Adrenal gland (tissue), 12 donors: Measurements from ENCODE around the gene LCAT. TPM values are rescaled to one million over a fixed set of nuclear protein-coding genes. Genes with fewer than 3 reads are reported as not detected.

ENCODE experiments used
- DNase-seq, 7 donors: peaks; one replicate each; pipeline ENCODE4 v3.0.0-alpha.2; 2019 to 2020
- H3K27ac ChIP-seq, 5 donors: fragments of 200-600 bp; sonication (generic) in 4 of 5; 1 replicate in 3 of 5; 2 replicates in 2 of 5; pipeline versions ENCODE4 v1.5.1 to v1.8.0; 2016 to 2020; ENCODE audit warnings: mild to moderate bottlenecking in 1 of 5
- H3K27me3 ChIP-seq: fragments of 200-600 bp; 2 replicates; pipeline ENCODE4 v1.8.0; 2021
- H3K36me3 ChIP-seq, 2 donors: fragments of 200-600 bp; replicated peaks in 1 of 2; 1 replicate in 1 of 2; 2 replicates in 1 of 2; pipeline versions ENCODE4 v1.5.1 to v1.8.0; 2018 to 2022
- H3K4me1 ChIP-seq, 2 donors: fragments of 200-600 bp; replicated peaks in 1 of 2; 1 replicate in 1 of 2; 2 replicates in 1 of 2; pipeline versions ENCODE4 v1.5.1 to v1.8.0; 2018 to 2021
- H3K4me3 ChIP-seq, 4 donors: fragments of 200-600 bp; sonication (generic) in 3 of 4; one replicate each; pipeline ENCODE4 v1.5.1; 2016 to 2018
- H3K9me3 ChIP-seq, 3 donors: fragments of 200-600 bp; sonication (generic) in 1 of 3; replicated peaks in 1 of 3; 1 replicate in 2 of 3; 2 replicates in 1 of 3; pipeline versions ENCODE4 v1.5.1 to v1.8.0; 2016 to 2021
- CTCF ChIP-seq, 6 experiments: fragments of 450-650 bp in 4 of 6; fragments of 200-600 bp in 2 of 6; sonication (generic) in 1 of 6; IDR thresholded peaks; 1 replicate in 5 of 6; 2 replicates in 1 of 6; pipeline versions ENCODE4 v1.5.1 to v1.8.0; 2016 to 2021; ENCODE audit warnings: antibody characterized with exemption in 6 of 6, mild to moderate bottlenecking in 2 of 6, moderate library complexity in 1 of 6
- POLR2A ChIP-seq, 2 donors: fragments of 450-650 bp; IDR thresholded peaks; one replicate each; pipeline ENCODE4 v1.6.1; 2017; ENCODE audit warnings: antibody characterized with exemption in 2 of 2, mild to moderate bottlenecking in 2 of 2, moderate library complexity in 1 of 2
- WGBS, 4 donors: extraction: QIAGEN DNeasy Blood & Tissue Kit in 2 of 4; methylation state at CpG; one replicate each; pipeline versions ENCODE4 v1.1.5 to v1.1.7; 2013 to 2017; 5-methylcytosine and 5-hydroxymethylcytosine counted together
- intact Hi-C, 2 donors: fragments of 100-400 bp; cut with DNase I; formaldehyde crosslinking; loops; one replicate each; pipeline versions ENCODE4 v1.14.1 to v1.15.0; 2022 to 2023
- polyA plus RNA-seq, 3 donors: library from polyadenylated mRNA; stranded (reverse); fragments of 200-250 nt in 2 of 3; fragments of 350-450 nt in 1 of 3; fragmentation: Illumina TruSeq in 1 of 3; extraction: RNeasy Lipid Tissue Mini Kit (QIAGEN cat#74804) in 1 of 3; gene quantifications; one replicate each; pipeline ENCODE4 v1.2.3, GENCODE V29; 2013 to 2014
- total RNA-seq, 9 donors: library from RNA; depleted of rRNA in 4 of 9; stranded (reverse); fragments of >200 nt in 4 of 9; fragments of 120-200 nt in 1 of 9; fragmentation: NEBNext Ultra II Directional in 1 of 9; extraction: Animal tissue kit (Norgen Biotek cat#: 25700) in 1 of 9; gene quantifications; one replicate each; pipeline versions ENCODE4 v1.1.0 to v1.2.4, GENCODE V29; 2013 to 2023
- donor health status: healthy with polysubstance abuse.
- donor health status: Bipolar disorder and iron deficiency.
- donor health status: DM: yes; HTN: yes; CAD: no.
- donor health status: DM: no; HTN: no; CAD: no.
- donor health status: DM: no; HTN: no; CAD: no.
- donor health status: DM: yes; HTN: yes; CAD: no.

The LCAT gene
- total and polyA plus RNA-seq, 12 donors: 3.0 to 240 (median 12.6) TPM

GRCh38 chr16:67969254-67970039 is 25.5 kb upstream of the LCAT start:
- 32 to 42% (median 35%) methylated on average over 26 to 40 of the region's 40 CpGs for WGBS, 4 donors

GRCh38 chr16:67968400-67969253 is 24.7 kb upstream of the LCAT start, which contains the start of gene SLC12A4:
TSS of gene SLC12A4 (minus strand) at chr16:67968637. CDS start at chr16:67968553, 84 bp downstream.
- H3K9me3 ChIP-seq: no peaks in the 10 kb centered on the region
- DNase-seq: peak; percentile 83 to 88 (median 87)
- peak in 1 of 6 experiments; percentile 10 for TF ChIP-seq CTCF (IDR thresholded peaks at IDR 0.05)
- peak; percentile 77 to 84 for TF ChIP-seq POLR2A (IDR thresholded peaks at IDR 0.05)
- WGBS, 4 donors: 0 to 2% (median 1%) methylated on average over 5 to 78 of the region's 78 CpGs
- intact Hi-C loops: no loop called here
- H3K27ac ChIP-seq: peak within 1 kb of the TSS; percentile 41 to 100 (median 87)
- peaks cover 22 to 36% of the 10 kb centered on the region in 2 donors for H3K4me1 ChIP-seq
- H3K4me3 ChIP-seq: peak within 1 kb of the TSS; percentile 47 to 99 (median 78)
- H3K27me3 ChIP-seq: no peaks in the 10 kb centered on the region
- no peaks in the 10 kb centered on the region for H3K36me3 ChIP-seq

More at GRCh38 chr16:67969254-67970039, 25.5 kb upstream of the LCAT start:
- Histone ChIP-seq H3K27me3 (no peaks in the 10 kb centered on the region), H3K36me3 (no peaks in the 10 kb centered on the region), H3K27ac (peak overlapping the region in 4 of 5 donors; percentile 79 to 100 (median 88)), H3K9me3 (no peaks in the 10 kb centered on the region), H3K4me1 (peaks cover 22 to 28% of the 10 kb centered on the region in 2 donors), H3K4me3 (peak overlapping the region; percentile 40 to 99 (median 63))
- DNase-seq: peak in 2 of 7 donors; percentile 36 to 43
- intact Hi-C loops: no loop called here
- TF ChIP-seq CTCF (IDR thresholded peaks at IDR 0.05) (no peak), POLR2A (IDR thresholded peaks at IDR 0.05) (no peak)

- H3K27ac ChIP-seq: peak overlapping the region; percentile 11 to 100 (median 87)
- TF ChIP-seq POLR2A (IDR thresholded peaks at IDR 0.05) (no peak), CTCF (IDR thresholded peaks at IDR 0.05) (no peak)
- WGBS, 4 donors: 0 to 2% (median 0%) methylated on average over 10 to 45 of the region's 45 CpGs
- H3K4me1 ChIP-seq: peaks cover 22 to 40% of the 10 kb centered on the region in 2 donors
- peak overlapping the region; percentile 47 to 99 (median 78) for H3K4me3 ChIP-seq
- peak in 2 of 7 donors; percentile 46 to 51 for DNase-seq
- no peaks in the 10 kb centered on the region for H3K9me3 ChIP-seq
- no peaks in the 10 kb centered on the region for H3K27me3 ChIP-seq
- intact Hi-C loops: no loop called here
- peaks cover 0 to 5% of the 10 kb centered on the region in 2 donors for H3K36me3 ChIP-seq
Measured at GRCh38 chr16:67967958-67968399, 24.1 kb upstream of the LCAT start.
